Putamen (tissue), 1 donor: ENCODE measurements around the gene SLC39A3.

Experiments
- DNase-seq: peaks from one replicate; pipeline ENCODE4 v3.0.0-alpha.2; 2016; ENCODE audit warnings: low spot score

SLC39A3 gene

DNA sequence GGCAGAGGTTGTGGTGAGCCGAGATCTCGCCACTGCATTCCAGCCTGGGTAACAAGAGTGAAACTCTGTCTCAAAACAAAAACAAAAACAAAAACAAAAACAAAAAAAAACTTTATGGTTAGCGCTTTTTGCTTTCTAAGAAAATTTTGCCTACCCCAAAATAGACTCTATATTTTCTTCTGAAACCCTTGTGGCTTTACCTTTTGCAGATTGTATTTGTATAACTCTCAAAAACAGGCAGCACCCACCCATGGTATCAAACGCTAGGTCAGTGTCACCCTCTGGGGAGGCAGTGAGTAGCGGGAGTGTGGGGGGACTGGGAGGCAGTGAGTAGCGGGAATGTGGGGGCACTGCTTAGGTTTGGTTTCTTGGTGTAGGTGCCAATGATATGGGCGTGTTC is 7.5 kb upstream of the SLC39A3 start:
- no peak for DNase-seq

GRCh38 chr19:2744113-2744512 is 4.3 kb upstream of the SLC39A3 start:
- DNase-seq, result no peak

DNA sequence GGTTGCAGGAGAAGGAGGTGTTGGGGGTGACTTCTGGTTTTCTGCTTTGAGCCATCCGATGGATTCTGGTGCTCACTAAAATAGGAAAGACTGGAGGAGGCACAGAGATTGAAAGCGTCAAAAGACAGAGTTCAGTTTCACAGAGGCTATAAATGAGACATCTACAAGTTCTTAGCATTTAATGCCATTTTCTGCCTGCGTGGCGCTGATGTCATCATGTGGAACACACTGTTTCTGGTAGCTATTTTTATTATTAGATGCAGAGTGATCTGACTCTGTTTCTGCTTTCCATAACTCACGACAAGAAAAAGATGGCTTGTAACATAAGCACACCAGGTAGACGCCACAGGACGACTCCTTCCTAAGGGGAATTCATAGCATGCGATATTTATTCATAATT is 3.3 kb upstream of the SLC39A3 start:
- peak; percentile 80 for DNase-seq

- DNase-seq, result no peak
Observed at GRCh38 chr19:2740314-2740656, 468 bp upstream of the SLC39A3 start.

- DNase-seq, result no peak
Observed at GRCh38 chr19:2736550-2737190, 3.1 kb downstream of the SLC39A3 start.

GRCh38 chr19:2735374-2735773 is 4.4 kb downstream of the SLC39A3 start:
- no peak for DNase-seq

DNA sequence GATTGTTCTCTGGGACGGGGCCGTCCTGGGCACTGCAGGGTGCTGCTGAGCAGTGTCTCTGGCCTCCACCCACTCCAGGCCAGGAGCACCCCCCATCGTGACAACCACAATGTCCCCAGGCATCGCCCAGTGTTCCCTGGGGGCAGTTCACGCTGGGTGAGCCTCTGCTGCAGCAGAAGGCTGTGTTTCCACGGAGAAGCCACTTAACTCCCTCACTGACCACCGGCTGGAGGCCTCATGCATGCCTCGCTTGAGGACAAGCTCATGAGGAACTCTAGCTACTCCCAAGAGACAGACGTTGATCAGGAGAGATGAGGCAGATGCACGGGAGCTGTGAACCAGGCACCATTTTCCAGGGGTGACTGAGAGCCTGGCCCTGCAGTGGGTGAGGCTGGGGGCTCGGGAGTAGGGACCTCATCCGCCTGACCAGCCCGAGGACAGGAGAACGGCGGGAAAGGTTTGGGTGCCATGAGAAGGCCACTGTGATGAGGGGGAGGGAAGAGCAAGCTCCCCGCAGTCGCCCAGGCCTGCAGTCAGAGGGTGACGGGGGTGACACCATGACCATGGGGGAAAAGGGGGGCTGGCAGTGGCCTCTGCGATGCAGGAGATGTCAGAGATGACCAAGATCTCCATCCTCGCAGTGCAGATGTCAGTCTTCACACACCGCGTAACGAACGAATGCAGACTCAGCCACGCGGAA is 5.1 kb downstream of the SLC39A3 start:
- DNase-seq, result no peak

GRCh38 chr19:2733930-2734588 is 5.8 kb downstream of the SLC39A3 start:
- DNase-seq, result no peak

GRCh38 chr19:2732883-2733282 is 6.9 kb downstream of the SLC39A3 start:
- no peak for DNase-seq

- DNase-seq, result no peak
Observed at GRCh38 chr19:2732157-2732725, 7.6 kb downstream of the SLC39A3 start.

- DNase-seq, result no peak
Observed at GRCh38 chr19:2731181-2731995, 8.4 kb downstream of the SLC39A3 start.

DNA sequence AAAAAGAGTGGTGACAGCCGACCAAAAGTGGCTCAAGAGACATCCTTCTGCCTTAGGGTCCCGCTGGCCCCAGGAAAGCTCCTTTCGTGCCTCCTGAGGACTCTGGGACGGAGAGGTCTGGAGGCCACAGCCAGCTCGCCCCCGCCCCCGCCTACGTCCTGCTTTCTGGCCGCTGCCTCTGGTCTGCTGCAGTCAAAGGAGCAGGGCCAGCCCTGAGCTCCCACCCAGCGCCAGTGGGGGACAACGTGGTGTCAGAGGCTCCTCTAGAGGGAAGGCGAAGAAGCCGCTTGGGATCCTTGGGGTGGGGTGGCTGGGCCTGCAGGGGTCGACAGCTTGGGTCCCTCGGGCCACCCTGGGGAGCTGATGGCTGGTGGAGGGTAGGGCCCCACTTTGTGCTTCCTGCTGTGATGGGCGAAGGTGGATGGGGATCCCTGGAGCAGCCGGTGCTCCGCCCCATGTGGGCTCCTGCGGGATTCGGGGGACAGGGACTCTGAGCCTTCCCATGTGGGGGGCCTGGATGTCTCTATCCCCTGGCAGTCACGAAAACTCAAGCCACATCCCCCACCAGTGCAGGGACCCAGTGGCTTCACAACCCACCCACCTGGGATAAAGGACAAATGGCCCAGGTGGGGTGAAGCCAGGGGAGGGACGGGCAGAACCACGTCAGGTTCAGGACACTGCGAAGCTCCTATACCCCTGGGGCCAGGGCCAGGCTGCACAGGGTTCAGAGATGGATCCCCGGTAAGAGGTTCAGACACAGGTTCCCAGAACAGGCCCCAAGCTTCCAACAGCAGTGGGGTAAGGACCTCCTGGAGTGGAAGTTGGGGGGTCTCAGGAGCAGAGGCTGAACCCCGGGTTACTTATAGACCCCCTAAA is 9.6 kb downstream of the SLC39A3 start:
- no peak for DNase-seq

DNA sequence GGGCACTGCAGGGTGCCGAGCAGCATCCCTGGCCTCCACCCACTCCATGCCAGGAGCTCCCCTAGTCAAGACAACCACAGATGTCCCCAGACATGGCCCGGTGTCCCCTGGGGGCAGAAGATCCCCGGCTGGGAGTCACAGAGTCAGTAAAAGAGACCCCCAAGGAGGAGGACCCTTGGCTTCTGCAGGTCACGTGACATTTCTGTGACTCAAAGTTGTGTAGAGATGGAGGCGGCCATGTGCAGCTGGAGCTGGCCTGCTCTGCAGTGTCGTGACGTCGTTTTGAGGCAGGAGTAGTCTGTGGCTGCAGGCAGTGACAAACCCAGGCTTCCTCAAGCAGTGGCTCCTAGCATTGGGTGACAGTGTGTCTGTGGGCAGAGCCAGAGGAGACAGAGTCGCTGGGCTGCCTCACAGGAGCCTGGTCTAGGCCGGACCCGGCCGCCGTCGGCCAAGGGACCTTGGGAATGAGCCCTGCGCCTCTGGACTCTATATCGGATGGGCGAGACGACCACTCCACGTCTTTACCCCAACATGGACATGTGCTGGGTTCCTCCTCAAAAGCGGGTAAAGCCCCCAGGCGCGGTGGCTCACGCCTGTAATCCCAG is 10.9 kb downstream of the SLC39A3 start:
- DNase-seq, result no peak

DNA sequence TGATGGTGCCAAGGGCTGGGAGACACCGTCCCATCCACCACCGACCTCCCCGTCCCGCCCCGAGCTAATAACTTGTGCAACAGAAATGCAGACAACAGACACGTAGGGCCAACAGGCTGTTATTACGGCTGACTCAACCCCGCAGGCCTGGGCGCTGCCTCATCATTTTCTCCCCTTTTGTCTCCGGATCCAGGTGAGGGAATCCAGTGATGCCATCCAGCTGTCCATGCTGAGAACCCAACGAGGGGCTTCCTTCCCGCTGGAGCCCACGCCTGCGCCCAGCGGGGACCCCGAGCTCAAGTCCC is 12.2 kb downstream of the SLC39A3 start:
- no peak for DNase-seq

DNA sequence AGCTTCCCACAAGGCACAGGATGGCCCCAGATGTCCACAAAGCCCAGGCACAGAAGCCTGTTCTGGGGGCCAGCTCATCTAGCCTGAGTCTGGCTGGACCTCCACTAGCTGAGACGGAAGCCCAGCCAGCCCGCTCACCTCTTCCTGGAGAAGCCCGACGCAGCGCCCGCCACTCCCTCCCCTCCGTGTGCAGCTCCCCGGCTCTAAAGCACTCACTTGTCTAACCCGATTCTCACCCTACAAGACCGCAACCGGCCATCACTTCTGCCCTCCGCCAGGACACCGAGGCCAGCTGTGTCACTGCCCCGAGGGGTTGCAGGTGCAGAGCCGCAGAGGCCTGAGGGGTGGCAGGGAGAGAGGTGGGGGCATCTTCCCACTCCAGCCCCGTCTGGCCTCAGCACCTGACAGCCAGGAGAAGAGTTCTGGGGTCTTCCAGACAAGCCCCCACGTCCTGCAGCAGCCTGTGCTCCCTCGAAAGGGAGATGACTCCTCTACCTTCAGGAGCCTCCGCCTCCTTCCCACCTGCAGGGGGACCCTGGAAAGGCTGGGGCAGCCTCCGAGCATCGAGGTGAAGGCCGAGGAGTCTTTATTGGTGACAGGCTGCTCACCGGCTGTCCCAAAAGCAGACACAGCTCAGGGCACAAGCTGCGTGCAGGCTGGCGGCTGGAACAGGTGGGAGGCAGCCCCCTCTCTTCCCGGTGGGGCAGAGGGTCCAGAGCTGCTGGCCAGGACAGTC is 12.7 kb downstream of the SLC39A3 start:
- DNase-seq, result no peak

GRCh38 chr19:2726160-2726855 is 13.5 kb downstream of the SLC39A3 start:
- DNase-seq, result no peak

DNA sequence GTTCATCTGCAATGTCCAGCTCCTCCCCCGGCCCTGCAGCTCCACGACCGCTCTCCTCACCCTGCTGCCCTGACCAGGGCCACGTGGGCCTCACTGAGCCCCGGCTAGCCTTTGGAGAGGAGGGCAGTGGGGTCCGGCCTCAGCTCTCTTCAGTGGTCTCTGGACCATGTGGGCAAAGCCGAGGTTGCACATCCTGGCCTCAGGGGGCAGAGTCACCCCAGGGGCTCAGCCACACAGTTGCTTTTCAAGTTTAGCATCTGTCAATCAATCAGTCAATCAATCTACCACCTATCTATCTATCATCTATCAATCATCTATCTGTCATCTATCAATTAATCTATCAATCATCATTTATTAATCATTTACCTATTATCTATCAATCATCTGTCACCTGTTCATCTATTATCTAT is 15.7 kb downstream of the SLC39A3 start:
- no peak for DNase-seq

GRCh38 chr19:2723747-2724146 is 16.1 kb downstream of the SLC39A3 start:
- DNase-seq, result no peak

DNA sequence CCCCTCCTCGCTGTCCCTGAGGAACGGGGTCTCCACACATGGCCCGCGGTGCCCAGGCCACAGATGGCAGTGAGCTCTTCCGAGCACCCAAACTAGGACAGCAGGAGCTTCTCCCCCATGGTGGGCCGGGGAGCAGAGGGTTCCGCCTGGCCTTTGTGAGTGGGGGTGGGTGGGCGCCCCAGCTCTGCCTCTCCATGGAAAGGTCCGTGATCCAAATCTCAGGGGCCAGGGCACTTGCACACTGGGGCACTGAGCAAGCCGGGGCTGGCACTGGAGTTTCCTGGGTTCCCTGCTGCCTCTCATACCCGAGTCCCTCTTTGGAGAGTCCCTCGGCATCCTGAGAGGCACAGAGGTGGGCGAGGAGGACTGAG is 16.5 kb downstream of the SLC39A3 start:
- no peak for DNase-seq
